Urinary bladder (tissue), 4 donors: ENCODE results near the gene ARL13A. TPM values are rescaled to one million over a fixed set of nuclear protein-coding genes. Genes with fewer than 3 reads are reported as not detected.

Experiments
- DNase-seq: peaks from one replicate; pipeline ENCODE4 v3.0.0-alpha.2; 2015; ENCODE audit errors: extremely low spot score
- H3K27ac ChIP-seq: one replicate; pipeline ENCODE4 v1.5.1; 2013; ENCODE audit warnings: low read depth, mild to moderate bottlenecking, moderate library complexity
- H3K36me3 ChIP-seq: one replicate; pipeline ENCODE4 v1.6.1; 2013; ENCODE audit warnings: mild to moderate bottlenecking, moderate library complexity; ENCODE audit not compliant: insufficient read depth
- H3K4me1 ChIP-seq: one replicate; pipeline ENCODE4 v1.6.1; 2013; ENCODE audit warnings: mild to moderate bottlenecking, moderate library complexity; ENCODE audit not compliant: insufficient read depth
- H3K4me3 ChIP-seq: one replicate; pipeline ENCODE4 v1.5.1; 2013; ENCODE audit warnings: low read depth, low read length
- WGBS: extraction: QIAGEN DNeasy Blood & Tissue Kit; methylation state at CpG from one replicate; pipeline ENCODE4 v1.1.7; 2013; 5-methylcytosine and 5-hydroxymethylcytosine counted together
- polyA plus RNA-seq: library from polyadenylated mRNA; stranded (reverse); fragments of 200-250 nt; gene quantifications from one replicate; pipeline ENCODE4 v1.2.3, GENCODE V29; 2013
- total RNA-seq: library from RNA; depleted of rRNA; stranded (reverse); fragments of >200 nt; gene quantifications from one replicate; pipeline ENCODE4 v1.2.3, GENCODE V29; 2014
- donor health status: healthy with polysubstance abuse.
- donor health status: healthy.

ARL13A gene
- not detected for total RNA-seq
- not detected for polyA plus RNA-seq

GRCh38 chrX:100969408-100969807 lies at the start of gene ARL13A:
Gene ARL13A, plus strand, starts transcription at chrX:100969708. Its CDS starts 3,982 bp downstream, at chrX:100973690.
- H3K4me3 ChIP-seq: no peak within 1 kb of the TSS

GRCh38 chrX:100924375-100924774 lies 45.1 kb upstream of the ARL13A start:
- no peaks in the 10 kb centered on the region for H3K36me3 ChIP-seq
- 73% methylated on average over 3 of the region's 3 CpGs for WGBS
- no peak for DNase-seq
- no peaks in the 10 kb centered on the region for H3K4me1 ChIP-seq
- H3K4me3 ChIP-seq: no peak overlapping the region
- no peak overlapping the region for H3K27ac ChIP-seq

More at GRCh38 chrX:100969408-100969807, at the start of gene ARL13A:
- no peak for DNase-seq
- Histone ChIP-seq H3K27ac (no peak within 1 kb of the TSS), H3K4me1 (no peaks in the 10 kb centered on the region), H3K36me3 (no peaks in the 10 kb centered on the region)
- 86% methylated on average over 2 of the region's 2 CpGs for WGBS

- Histone ChIP-seq H3K4me1 (no peaks in the 10 kb centered on the region), H3K4me3 (no peak overlapping the region), H3K36me3 (no peaks in the 10 kb centered on the region), H3K27ac (no peak overlapping the region)
- DNase-seq: no peak
- WGBS: 89% methylated on average over 2 of the region's 2 CpGs
These were observed 43.1 kb upstream of the ARL13A start for GRCh38 chrX:100926453-100926852.

- WGBS: 1% methylated on average over 51 of the region's 51 CpGs
These were observed 40.6 kb upstream of the ARL13A start, which contains the start of gene XKRX for GRCh38 chrX:100928660-100929613. Gene XKRX, minus strand, starts transcription at chrX:100928917. Its CDS starts 613 bp downstream, at chrX:100928304.

GRCh38 chrX:100931218-100931924 lies 38.1 kb upstream of the ARL13A start:
- H3K4me3 ChIP-seq: no peak overlapping the region
- WGBS: 88% methylated on average over 4 of the region's 4 CpGs

More at GRCh38 chrX:100928660-100929613, 40.6 kb upstream of the ARL13A start, which contains the start of gene XKRX:
- Histone ChIP-seq H3K27ac (no peak within 1 kb of the TSS), H3K4me3 (peak within 1 kb of the TSS; percentile 48), H3K36me3 (no peaks in the 10 kb centered on the region), H3K4me1 (no peaks in the 10 kb centered on the region)
- no peak for DNase-seq

GRCh38 chrX:100931925-100932285 lies 37.6 kb upstream of the ARL13A start:
- WGBS: 90% methylated on average over 3 of the region's 3 CpGs

More at GRCh38 chrX:100931218-100931924, 38.1 kb upstream of the ARL13A start:
- no peak for DNase-seq
- no peak overlapping the region for H3K27ac ChIP-seq
- no peaks in the 10 kb centered on the region for H3K36me3 ChIP-seq
- no peaks in the 10 kb centered on the region for H3K4me1 ChIP-seq

GRCh38 chrX:100935767-100936166 lies 33.7 kb upstream of the ARL13A start:
- no peak overlapping the region for H3K4me3 ChIP-seq
- WGBS: 77% methylated on average over 2 of the region's 2 CpGs
- no peak for DNase-seq
- H3K4me1 ChIP-seq: no peaks in the 10 kb centered on the region
- no peaks in the 10 kb centered on the region for H3K36me3 ChIP-seq
- no peak overlapping the region for H3K27ac ChIP-seq

More at GRCh38 chrX:100931925-100932285, 37.6 kb upstream of the ARL13A start:
- no peaks in the 10 kb centered on the region for H3K4me1 ChIP-seq
- no peaks in the 10 kb centered on the region for H3K36me3 ChIP-seq
- no peak overlapping the region for H3K4me3 ChIP-seq
- no peak overlapping the region for H3K27ac ChIP-seq
- DNase-seq: no peak

GRCh38 chrX:100939333-100939732 lies 30.2 kb upstream of the ARL13A start:
- 65% methylated on average over 4 of the region's 4 CpGs for WGBS
- DNase-seq: no peak
- no peak overlapping the region for H3K27ac ChIP-seq

GRCh38 chrX:100944601-100945000 lies 24.9 kb upstream of the ARL13A start:
- WGBS: 92% methylated on average over 3 of the region's 3 CpGs
- H3K36me3 ChIP-seq: no peaks in the 10 kb centered on the region
- no peak for DNase-seq
- H3K4me1 ChIP-seq: no peaks in the 10 kb centered on the region
- H3K4me3 ChIP-seq: no peak overlapping the region
- no peak overlapping the region for H3K27ac ChIP-seq

More at GRCh38 chrX:100939333-100939732, 30.2 kb upstream of the ARL13A start:
- Histone ChIP-seq H3K4me1 (no peaks in the 10 kb centered on the region), H3K4me3 (no peak overlapping the region), H3K36me3 (no peaks in the 10 kb centered on the region)

- no peak for DNase-seq
- H3K36me3 ChIP-seq: no peaks in the 10 kb centered on the region
- H3K27ac ChIP-seq: no peak overlapping the region
- no peak overlapping the region for H3K4me3 ChIP-seq
- no peaks in the 10 kb centered on the region for H3K4me1 ChIP-seq
- WGBS: 34% methylated on average over 2 of the region's 2 CpGs
These were observed 23.1 kb upstream of the ARL13A start for GRCh38 chrX:100946299-100946927.

- DNase-seq: no peak
- H3K4me3 ChIP-seq: no peak overlapping the region
These were observed 21.0 kb upstream of the ARL13A start for GRCh38 chrX:100948557-100948956.

GRCh38 chrX:100962811-100963210 lies 6.7 kb upstream of the ARL13A start:
- WGBS: 83% methylated on average over 3 of the region's 3 CpGs
- Histone ChIP-seq H3K27ac (no peak overlapping the region), H3K36me3 (no peaks in the 10 kb centered on the region), H3K4me1 (no peaks in the 10 kb centered on the region), H3K4me3 (no peak overlapping the region)
- no peak for DNase-seq

More at GRCh38 chrX:100948557-100948956, 21.0 kb upstream of the ARL13A start:
- H3K27ac ChIP-seq: no peak overlapping the region
- WGBS: 95% methylated on average over 1 of the region's 1 CpG
- no peaks in the 10 kb centered on the region for H3K4me1 ChIP-seq
- no peaks in the 10 kb centered on the region for H3K36me3 ChIP-seq

- Histone ChIP-seq H3K4me3 (no peak overlapping the region), H3K36me3 (no peaks in the 10 kb centered on the region), H3K27ac (no peak overlapping the region), H3K4me1 (no peaks in the 10 kb centered on the region)
- DNase-seq: no peak
These were observed 5.1 kb upstream of the ARL13A start for GRCh38 chrX:100964362-100964761.
